GM12892 (cell line): ENCODE data around the gene CARNS1.

Experiments used
- POLR2A ChIP-seq: IDR thresholded peaks from 2 replicates; pipeline ENCODE4 v1.6.1; 2011; ENCODE audit warnings: low read depth, low read length, control low read depth
- POLR2AphosphoS5 ChIP-seq: IDR thresholded peaks from 2 replicates; pipeline ENCODE4 v1.6.1; 2011; ENCODE audit warnings: low read depth, low read length, control low read depth
- TAF1 ChIP-seq: IDR thresholded peaks from 2 replicates; pipeline ENCODE4 v1.6.1; 2011; ENCODE audit warnings: low read depth, mild to moderate bottlenecking, control low read depth, low read length, borderline replicate concordance

GRCh38 chr11:67373648-67374570 is 41.6 kb upstream of the CARNS1 start:
- TF ChIP-seq POLR2A (no peak), POLR2AphosphoS5 (no peak), TAF1 (no peak)
